Osteoblast (primary cell): ENCODE results near the gene TMEM184C. TPM values are rescaled to one million over a fixed set of nuclear protein-coding genes. Genes with fewer than 3 reads are reported as not detected.

Experiments used
- DNase-seq: peaks from one replicate; pipeline ENCODE4 v3.0.0; 2011; ENCODE audit warnings: low spot score, mixed read lengths; ENCODE audit not compliant: insufficient read length; ENCODE audit errors: missing footprints
- H2AFZ ChIP-seq: 2 replicates; pipeline ENCODE4 v1.6.0; 2011; ENCODE audit warnings: mild to moderate bottlenecking, low read length
- H3K27ac ChIP-seq: 2 replicates; pipeline ENCODE4 v1.5.1; 2011; ENCODE audit warnings: mild to moderate bottlenecking, low read depth, low read length, moderate library complexity
- H3K27me3 ChIP-seq: 2 replicates; pipeline ENCODE4 v1.6.0; 2012; ENCODE audit warnings: mild to moderate bottlenecking, control low read depth, inconsistent platforms, low read length, moderate library complexity; ENCODE audit not compliant: insufficient read depth
- H3K36me3 ChIP-seq: 2 replicates; pipeline ENCODE4 v1.5.1; 2011; ENCODE audit warnings: mild to moderate bottlenecking, low read length, control low read depth, moderate library complexity; ENCODE audit not compliant: insufficient read depth
- H3K4me1 ChIP-seq: 2 replicates; pipeline ENCODE4 v1.5.1; 2011; ENCODE audit warnings: mild to moderate bottlenecking, low read length, control low read depth, moderate library complexity; ENCODE audit not compliant: insufficient read depth
- H3K4me2 ChIP-seq: 2 replicates; pipeline ENCODE4 v1.6.0; 2011; ENCODE audit warnings: mild to moderate bottlenecking, low read length; ENCODE audit not compliant: insufficient read depth
- H3K4me3 ChIP-seq: fragments of 200-600 bp; sonication (generic); 3 replicates; pipeline ENCODE4 v1.5.1; 2012; ENCODE audit warnings: mild to moderate bottlenecking, low read length, inconsistent platforms; ENCODE audit not compliant: insufficient read depth
- H3K79me2 ChIP-seq: 2 replicates; pipeline ENCODE4 v1.6.0; 2012; ENCODE audit warnings: mild to moderate bottlenecking, low read length, control low read depth, inconsistent platforms; ENCODE audit not compliant: insufficient read depth
- H3K9me3 ChIP-seq: 2 replicates; pipeline ENCODE4 v1.5.1; 2011; ENCODE audit warnings: low read depth, low read length, control low read depth
- H4K20me1 ChIP-seq: 2 replicates; pipeline ENCODE4 v1.6.0; 2012; ENCODE audit warnings: mild to moderate bottlenecking, low read length, control low read depth; ENCODE audit not compliant: insufficient read depth
- total RNA-seq: library from RNA; depleted of rRNA; stranded (reverse); fragments of >200 nt; gene quantifications from 2 replicates; pipeline ENCODE4 v1.2.3, GENCODE V29; 2012
- TF ChIP-seq, protein P1 (sequence below): IDR thresholded peaks from 2 replicates; pipeline ENCODE4 v1.5.1; 2011; ENCODE audit warnings: mild to moderate bottlenecking, low read depth, low read length, moderate library complexity; ENCODE audit errors: extremely low read depth

The TMEM184C gene
- total RNA-seq, 1 donor, result 43.4 TPM

DNA sequence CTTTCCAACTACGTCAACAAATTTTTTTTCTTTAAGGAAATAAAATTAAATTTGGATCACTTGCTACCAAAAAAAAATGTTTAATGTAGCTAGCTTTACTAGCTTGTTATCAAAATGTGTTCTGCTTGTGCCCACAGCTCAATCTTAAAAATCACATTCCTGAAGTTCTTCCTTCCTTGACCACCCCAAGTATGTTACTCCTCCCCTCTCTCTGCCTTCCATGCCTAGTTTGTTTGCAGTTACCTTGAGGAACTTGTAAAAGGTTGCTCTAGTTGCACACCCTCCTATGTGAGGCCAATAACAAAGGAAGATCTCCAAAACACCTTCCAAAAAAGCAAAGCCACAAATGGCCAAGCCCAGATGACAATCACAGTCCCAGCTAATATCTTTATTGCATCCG is 19.6 kb upstream of the TMEM184C start:
- H3K27ac ChIP-seq, result peak overlapping the region; percentile 33

GRCh38 chr4:147599206-147599605 is 18.0 kb upstream of the TMEM184C start:
- Histone ChIP-seq H3K79me2 (no peaks in the 10 kb centered on the region), H3K9me3 (no peaks in the 10 kb centered on the region), H3K4me1 (peaks cover 18% of the 10 kb centered on the region), H3K27me3 (no peaks in the 10 kb centered on the region), H3K36me3 (no peaks in the 10 kb centered on the region), H4K20me1 (no peaks in the 10 kb centered on the region), H3K4me2 (peak overlapping the region; percentile 18), H3K4me3 (no peak overlapping the region), H3K27ac (no peak overlapping the region), H2AFZ (no peak overlapping the region)
- DNase-seq, result no peak
- TF ChIP-seq, protein P1, sequence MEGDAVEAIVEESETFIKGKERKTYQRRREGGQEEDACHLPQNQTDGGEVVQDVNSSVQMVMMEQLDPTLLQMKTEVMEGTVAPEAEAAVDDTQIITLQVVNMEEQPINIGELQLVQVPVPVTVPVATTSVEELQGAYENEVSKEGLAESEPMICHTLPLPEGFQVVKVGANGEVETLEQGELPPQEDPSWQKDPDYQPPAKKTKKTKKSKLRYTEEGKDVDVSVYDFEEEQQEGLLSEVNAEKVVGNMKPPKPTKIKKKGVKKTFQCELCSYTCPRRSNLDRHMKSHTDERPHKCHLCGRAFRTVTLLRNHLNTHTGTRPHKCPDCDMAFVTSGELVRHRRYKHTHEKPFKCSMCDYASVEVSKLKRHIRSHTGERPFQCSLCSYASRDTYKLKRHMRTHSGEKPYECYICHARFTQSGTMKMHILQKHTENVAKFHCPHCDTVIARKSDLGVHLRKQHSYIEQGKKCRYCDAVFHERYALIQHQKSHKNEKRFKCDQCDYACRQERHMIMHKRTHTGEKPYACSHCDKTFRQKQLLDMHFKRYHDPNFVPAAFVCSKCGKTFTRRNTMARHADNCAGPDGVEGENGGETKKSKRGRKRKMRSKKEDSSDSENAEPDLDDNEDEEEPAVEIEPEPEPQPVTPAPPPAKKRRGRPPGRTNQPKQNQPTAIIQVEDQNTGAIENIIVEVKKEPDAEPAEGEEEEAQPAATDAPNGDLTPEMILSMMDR, result no peak

More for the DNA sequence above, 19.6 kb upstream of the TMEM184C start:
- Histone ChIP-seq H3K4me3 (no peak overlapping the region), H3K36me3 (no peaks in the 10 kb centered on the region), H3K79me2 (no peaks in the 10 kb centered on the region), H2AFZ (peak overlapping the region; percentile 58), H3K9me3 (no peaks in the 10 kb centered on the region), H3K4me2 (peak overlapping the region; percentile 14), H3K4me1 (peaks cover 18% of the 10 kb centered on the region), H4K20me1 (no peaks in the 10 kb centered on the region), H3K27me3 (no peaks in the 10 kb centered on the region)
- no peak for DNase-seq
- TF ChIP-seq, protein P1, result no peak

DNA sequence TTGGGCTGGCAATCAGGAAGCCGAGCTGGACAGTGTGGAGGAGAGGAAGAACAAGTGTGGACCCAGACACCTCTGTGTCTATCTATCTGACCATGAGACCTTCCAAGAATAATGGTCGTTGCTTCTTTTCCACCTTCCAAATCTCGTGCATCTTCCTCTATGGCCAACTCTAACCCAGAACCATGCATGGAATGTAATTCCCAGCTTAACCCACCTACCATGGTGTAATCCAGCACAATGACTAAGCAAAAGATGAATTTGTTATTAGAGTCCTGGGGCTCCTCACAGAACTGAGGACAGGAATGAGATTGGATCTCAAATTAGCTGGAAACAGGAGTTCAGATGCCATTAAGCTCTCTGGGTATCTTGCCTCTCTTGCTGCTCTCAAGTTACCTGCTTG is 17.4 kb upstream of the TMEM184C start:
- Histone ChIP-seq H3K27ac (no peak overlapping the region), H3K4me3 (no peak overlapping the region), H3K9me3 (no peaks in the 10 kb centered on the region), H3K4me2 (peak overlapping the region; percentile 18), H3K27me3 (no peaks in the 10 kb centered on the region), H3K4me1 (peaks cover 18% of the 10 kb centered on the region), H4K20me1 (no peaks in the 10 kb centered on the region), H3K79me2 (no peaks in the 10 kb centered on the region), H2AFZ (peak overlapping the region; percentile 9), H3K36me3 (no peaks in the 10 kb centered on the region)
- DNase-seq, result peak; percentile 17
- TF ChIP-seq, protein P1, result no peak

GRCh38 chr4:147605499-147605898 is 11.7 kb upstream of the TMEM184C start:
- H3K27ac ChIP-seq, result no peak overlapping the region
- no peak overlapping the region for H2AFZ ChIP-seq
- H4K20me1 ChIP-seq, result no peaks in the 10 kb centered on the region
- no peak overlapping the region for H3K4me2 ChIP-seq
- no peaks in the 10 kb centered on the region for H3K9me3 ChIP-seq
- TF ChIP-seq, protein P1, result no peak
- no peak overlapping the region for H3K4me3 ChIP-seq
- no peaks in the 10 kb centered on the region for H3K4me1 ChIP-seq
- H3K27me3 ChIP-seq, result peaks cover 2% of the 10 kb centered on the region
- H3K79me2 ChIP-seq, result no peaks in the 10 kb centered on the region
- DNase-seq, result no peak
- H3K36me3 ChIP-seq, result no peaks in the 10 kb centered on the region
